Measurements from ENCODE around the gene THUMPD1.
"Not testable (repeated sequence)": the region's sequence is repeated elsewhere in the genome, so short reads cannot be mapped to it uniquely, and the experiment has no call there.

Gene THUMPD1

DNA sequence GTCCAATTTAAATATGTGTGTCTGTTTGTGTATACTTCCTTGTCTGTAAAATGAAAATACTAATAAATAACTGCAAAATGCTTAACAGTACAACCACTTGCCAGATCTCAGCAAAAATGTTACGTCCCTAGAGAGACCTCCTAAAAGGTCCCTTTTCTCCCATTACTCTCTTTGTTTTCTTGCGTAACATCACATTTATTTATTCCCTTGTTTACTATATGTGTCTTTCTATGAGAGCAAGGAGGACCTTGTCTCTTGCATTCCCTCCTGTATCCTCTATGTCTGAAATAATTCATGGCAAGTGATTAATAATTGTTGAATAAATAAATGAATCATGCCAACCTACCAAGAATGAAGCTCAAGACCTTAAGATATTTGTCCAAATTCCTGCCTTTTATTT lies 24.1 kb upstream of the THUMPD1 start:
- Histone ChIP-seq H3K4me3 (no peak overlapping the region), H3K27me3 (no peaks in the 10 kb centered on the region), H3K4me1 (no peaks in the 10 kb centered on the region), H3K27ac (no peak overlapping the region), H3K9me3 (no peaks in the 10 kb centered on the region), H3K36me3 (no peaks in the 10 kb centered on the region)
- intact Hi-C loops (cut with DNase I; ENCODE audit: low total_unique reads), result no loop called here
- no peak for DNase-seq
- TF ChIP-seq, protein P1, sequence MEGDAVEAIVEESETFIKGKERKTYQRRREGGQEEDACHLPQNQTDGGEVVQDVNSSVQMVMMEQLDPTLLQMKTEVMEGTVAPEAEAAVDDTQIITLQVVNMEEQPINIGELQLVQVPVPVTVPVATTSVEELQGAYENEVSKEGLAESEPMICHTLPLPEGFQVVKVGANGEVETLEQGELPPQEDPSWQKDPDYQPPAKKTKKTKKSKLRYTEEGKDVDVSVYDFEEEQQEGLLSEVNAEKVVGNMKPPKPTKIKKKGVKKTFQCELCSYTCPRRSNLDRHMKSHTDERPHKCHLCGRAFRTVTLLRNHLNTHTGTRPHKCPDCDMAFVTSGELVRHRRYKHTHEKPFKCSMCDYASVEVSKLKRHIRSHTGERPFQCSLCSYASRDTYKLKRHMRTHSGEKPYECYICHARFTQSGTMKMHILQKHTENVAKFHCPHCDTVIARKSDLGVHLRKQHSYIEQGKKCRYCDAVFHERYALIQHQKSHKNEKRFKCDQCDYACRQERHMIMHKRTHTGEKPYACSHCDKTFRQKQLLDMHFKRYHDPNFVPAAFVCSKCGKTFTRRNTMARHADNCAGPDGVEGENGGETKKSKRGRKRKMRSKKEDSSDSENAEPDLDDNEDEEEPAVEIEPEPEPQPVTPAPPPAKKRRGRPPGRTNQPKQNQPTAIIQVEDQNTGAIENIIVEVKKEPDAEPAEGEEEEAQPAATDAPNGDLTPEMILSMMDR (IDR thresholded peaks at IDR 0.05), result no peak

GRCh38 chr16:20764448-20764847 lies 22.8 kb upstream of the THUMPD1 start:
- H3K4me3 ChIP-seq; H3K9me3 ChIP-seq; intact Hi-C loops (cut with DNase I; ENCODE audit: low total_unique reads); DNase-seq; H3K4me1 ChIP-seq; H3K27me3 ChIP-seq; H3K36me3 ChIP-seq: not testable (repeated sequence)
- peak overlapping the region in 1 of 2 donors; percentile 57 for H3K27ac ChIP-seq

- peak; percentile 42 to 71 for DNase-seq
Measured at GRCh38 chr16:20763461-20764232, 22.0 kb upstream of the THUMPD1 start, which contains the start of gene ACSM3. Gene ACSM3 (plus strand): TSS chr16:20764014. CDS start chr16:20770035, 6,021 bp downstream.

DNA sequence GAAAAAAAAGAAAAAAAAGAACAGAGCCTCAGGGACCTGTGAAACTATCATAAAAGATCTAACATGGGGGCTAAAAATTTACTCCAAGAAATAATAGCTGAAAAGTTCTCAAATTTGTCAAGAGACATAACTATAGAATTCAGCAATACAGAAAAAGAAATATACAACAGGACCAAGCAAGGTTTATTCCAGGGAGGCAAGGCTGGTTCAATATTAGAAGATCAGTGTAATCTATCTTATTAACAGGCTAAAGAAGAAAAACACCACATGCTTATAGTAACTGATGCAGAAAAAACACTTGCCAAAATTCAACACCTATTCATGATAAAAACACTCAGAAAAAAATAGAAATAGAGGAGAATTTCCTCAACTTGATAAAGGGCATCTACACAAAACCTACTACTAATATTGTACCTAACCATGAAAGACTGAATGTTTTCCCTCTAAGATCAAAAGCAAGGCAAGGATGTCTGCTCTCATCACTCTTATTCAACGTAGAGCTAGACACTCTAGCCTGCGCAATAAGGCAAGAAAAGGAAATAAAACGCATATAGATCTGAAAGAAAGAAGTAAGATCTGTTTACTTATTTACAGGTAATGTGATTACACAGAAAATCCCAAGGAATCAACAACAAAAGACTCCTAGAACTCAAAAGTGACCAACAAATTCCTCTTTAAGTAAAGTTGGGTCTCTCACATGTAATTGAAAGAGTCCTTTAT lies 20.9 kb upstream of the THUMPD1 start:
- no peak for DNase-seq
- Histone ChIP-seq H3K36me3 (no peaks in the 10 kb centered on the region), H3K27ac (peak overlapping the region; percentile 57 to 71), H3K4me1 (no peaks in the 10 kb centered on the region), H3K4me3 (no peak overlapping the region), H3K27me3 (no peaks in the 10 kb centered on the region), H3K9me3 (no peaks in the 10 kb centered on the region)
- intact Hi-C loops (cut with DNase I; ENCODE audit: low total_unique reads), result no loop called here
- TF ChIP-seq, protein P1 (IDR thresholded peaks at IDR 0.05), result no peak

More at GRCh38 chr16:20763461-20764232, 22.0 kb upstream of the THUMPD1 start, which contains the start of gene ACSM3:
- Histone ChIP-seq H3K36me3 (no peaks in the 10 kb centered on the region), H3K27me3 (no peaks in the 10 kb centered on the region), H3K27ac (peak within 1 kb of the TSS; percentile 57 to 71), H3K4me1 (no peaks in the 10 kb centered on the region), H3K9me3 (no peaks in the 10 kb centered on the region), H3K4me3 (peak within 1 kb of the TSS; percentile 44 to 52)
- TF ChIP-seq, protein P1 (IDR thresholded peaks at IDR 0.05), result no peak
- intact Hi-C loops (cut with DNase I; ENCODE audit: low total_unique reads), result no loop called here

- Histone ChIP-seq H3K27ac (no peak overlapping the region), H3K4me1 (no peaks in the 10 kb centered on the region), H3K4me3 (no peak overlapping the region), H3K27me3 (no peaks in the 10 kb centered on the region), H3K9me3 (no peaks in the 10 kb centered on the region), H3K36me3 (no peaks in the 10 kb centered on the region)
- DNase-seq, result no peak
- intact Hi-C loops (cut with DNase I; ENCODE audit: low total_unique reads), result no loop called here
- TF ChIP-seq, protein P1 (IDR thresholded peaks at IDR 0.05), result no peak
Measured at GRCh38 chr16:20761175-20761574, 19.6 kb upstream of the THUMPD1 start.

DNA sequence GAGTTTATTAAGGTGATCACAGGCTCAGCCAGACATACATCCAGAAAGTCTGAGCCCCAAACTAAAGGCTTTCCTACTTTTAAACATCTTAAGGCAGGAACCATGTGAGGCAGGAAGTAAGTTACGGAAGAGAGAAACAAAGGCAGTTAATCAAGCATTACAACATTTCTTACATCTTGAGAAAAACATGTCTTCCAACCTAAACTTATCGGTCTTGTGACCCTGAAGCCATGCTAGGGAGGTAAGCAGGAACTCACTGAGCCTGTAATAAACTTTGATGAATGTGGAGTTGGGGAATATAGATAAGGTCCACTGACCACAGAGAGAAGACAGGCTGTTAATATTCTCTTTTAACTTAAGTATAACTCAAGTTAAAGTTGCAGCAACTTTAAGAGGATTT lies 18.7 kb upstream of the THUMPD1 start:
- Histone ChIP-seq H3K9me3 (no peaks in the 10 kb centered on the region), H3K4me1 (no peaks in the 10 kb centered on the region), H3K27me3 (no peaks in the 10 kb centered on the region), H3K36me3 (no peaks in the 10 kb centered on the region), H3K4me3 (no peak overlapping the region), H3K27ac (no peak overlapping the region)
- TF ChIP-seq, protein P1 (IDR thresholded peaks at IDR 0.05), result no peak
- no peak for DNase-seq
- intact Hi-C loops (cut with DNase I; ENCODE audit: low total_unique reads), result no loop called here

DNA sequence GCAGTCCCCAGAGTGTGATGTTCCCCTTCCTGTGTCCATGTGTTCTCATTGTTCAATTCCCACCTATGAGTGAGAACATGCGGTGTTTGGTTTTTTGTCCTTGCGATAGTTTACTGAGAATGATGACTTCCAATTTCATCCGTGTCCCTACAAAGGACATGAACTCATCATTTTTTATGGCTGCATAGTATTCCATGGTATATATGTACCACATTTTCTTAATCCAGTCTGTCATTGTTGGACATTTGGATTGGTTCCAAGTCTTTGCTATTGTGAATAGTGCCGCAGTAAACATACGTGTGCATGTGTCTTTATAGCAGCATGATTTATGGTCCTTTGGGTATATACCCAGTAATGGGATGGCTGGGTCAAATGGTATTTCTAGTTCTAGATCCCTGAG lies 14.2 kb upstream of the THUMPD1 start:
- H3K27ac ChIP-seq; intact Hi-C loops (cut with DNase I; ENCODE audit: low total_unique reads); H3K27me3 ChIP-seq; H3K36me3 ChIP-seq; H3K9me3 ChIP-seq; H3K4me1 ChIP-seq; H3K4me3 ChIP-seq; DNase-seq: not testable (repeated sequence)

Measured in tibial artery (tissue), 4 donors.